Neuronal stem cell (in vitro differentiated cells): ENCODE data around the gene SUPV3L1.
A peak's percentile ranks its signal among the peaks of the same experiment; 100 is the strongest.
"Not testable (repeated sequence)": the region's sequence is repeated elsewhere in the genome, so short reads cannot be mapped to it uniquely, and the experiment has no call there.

Experiments
- DNase-seq: peaks from one replicate; pipeline ENCODE4 v3.0.0-alpha.2; 2013; ENCODE audit warnings: low spot score
- H2AFZ ChIP-seq: one replicate; pipeline ENCODE4 v1.6.1; 2013; ENCODE audit warnings: mild to moderate bottlenecking, low read length, inconsistent platforms
- H2AK5ac ChIP-seq: 2 replicates; pipeline ENCODE4 v1.6.1; 2013; ENCODE audit warnings: low read depth, mild to moderate bottlenecking, inconsistent platforms, low read length, moderate library complexity, mixed read lengths
- H2BK120ac ChIP-seq: 2 replicates; pipeline ENCODE4 v1.6.1; 2013; ENCODE audit warnings: low read depth, mild to moderate bottlenecking, inconsistent platforms, low read length, moderate library complexity, mixed read lengths
- H2BK12ac ChIP-seq: one replicate; pipeline ENCODE4 v1.6.1; 2013; ENCODE audit warnings: low read length, inconsistent platforms
- H2BK15ac ChIP-seq: 2 replicates; pipeline ENCODE4 v1.6.1; 2013; ENCODE audit warnings: mild to moderate bottlenecking, low read length, inconsistent platforms, mixed read lengths
- H2BK5ac ChIP-seq: one replicate; pipeline ENCODE4 v1.6.1; 2013; ENCODE audit warnings: inconsistent platforms, mild to moderate bottlenecking, low read length, moderate library complexity
- H3K14ac ChIP-seq: one replicate; pipeline ENCODE4 v1.6.1; 2013; ENCODE audit warnings: low read length, inconsistent platforms
- H3K18ac ChIP-seq: 2 replicates; pipeline ENCODE4 v1.6.1; 2013; ENCODE audit warnings: low read length, inconsistent platforms
- H3K23ac ChIP-seq: 2 replicates; pipeline ENCODE4 v1.6.1; 2013; ENCODE audit warnings: low read depth, mild to moderate bottlenecking, mixed read lengths, low read length, inconsistent platforms; ENCODE audit not compliant: poor library complexity
- H3K27ac ChIP-seq: replicated peaks from 3 replicates; pipeline ENCODE4 v1.5.1; 2013; ENCODE audit warnings: low read length, inconsistent platforms
- H3K27me3 ChIP-seq, 3 experiments: 2 replicates each; pipeline ENCODE4 v1.6.1; 2013; ENCODE audit warnings: low read length in 3 of 3, mild to moderate bottlenecking in 2 of 3, inconsistent platforms in 1 of 3, low read depth in 1 of 3, mixed read lengths in 1 of 3, moderate library complexity in 1 of 3; ENCODE audit not compliant: control insufficient read depth in 3 of 3, insufficient read depth in 3 of 3
- H3K36me3 ChIP-seq, 2 donors: replicated peaks in 1 of 2; 2 replicates each; pipeline ENCODE4 v1.6.1; 2013; ENCODE audit warnings: low read length in 2 of 2; ENCODE audit not compliant: control insufficient read depth in 2 of 2, insufficient read depth in 2 of 2
- H3K4ac ChIP-seq: 2 replicates; pipeline ENCODE4 v1.6.1; 2013; ENCODE audit warnings: inconsistent platforms, mild to moderate bottlenecking, low read length, moderate library complexity
- H3K4me1 ChIP-seq, 2 donors: 1 replicate in 1 of 2; 2 replicates in 1 of 2; pipeline ENCODE4 v1.6.1; 2013; ENCODE audit warnings: low read length in 2 of 2, low read depth in 1 of 2; ENCODE audit not compliant: control insufficient read depth in 2 of 2, insufficient read depth in 1 of 2
- H3K4me2 ChIP-seq: one replicate; pipeline ENCODE4 v1.6.1; 2013; ENCODE audit warnings: mild to moderate bottlenecking, low read length, inconsistent platforms; ENCODE audit not compliant: insufficient read depth, poor library complexity, severe bottlenecking
- H3K4me3 ChIP-seq, 2 donors: 2 replicates each; pipeline ENCODE4 v1.5.1; 2013; ENCODE audit warnings: low read length in 2 of 2, mild to moderate bottlenecking in 2 of 2, inconsistent platforms in 1 of 2, moderate library complexity in 1 of 2
- H3K79me1 ChIP-seq: one replicate; pipeline ENCODE4 v1.6.1; 2013; ENCODE audit warnings: low read depth, mild to moderate bottlenecking, inconsistent platforms, low read length, moderate library complexity
- H3K9ac ChIP-seq: one replicate; pipeline ENCODE4 v1.6.1; 2013; ENCODE audit warnings: mild to moderate bottlenecking, low read depth, low read length, inconsistent platforms; ENCODE audit not compliant: poor library complexity
- H3K9me3 ChIP-seq, 2 donors: replicated peaks in 1 of 2; 2 replicates each; pipeline versions ENCODE3 to v1.6.1; 2013; ENCODE audit warnings: low read length in 2 of 2, mild to moderate bottlenecking in 2 of 2, inconsistent platforms in 1 of 2, low read depth in 1 of 2, mixed read lengths in 1 of 2, moderate library complexity in 1 of 2; ENCODE audit not compliant: control insufficient read depth in 2 of 2, insufficient read depth in 1 of 2
- H4K8ac ChIP-seq: one replicate; pipeline ENCODE4 v1.6.1; 2013; ENCODE audit warnings: low read depth, mild to moderate bottlenecking, inconsistent platforms, low read length, moderate library complexity
- H4K91ac ChIP-seq: one replicate; pipeline ENCODE4 v1.6.1; 2013; ENCODE audit warnings: low read length, low read depth, mild to moderate bottlenecking, inconsistent platforms; ENCODE audit not compliant: poor library complexity
- WGBS, 2 donors: extraction: QIAGEN DNeasy Blood & Tissue Kit; methylation state at CpG; one replicate each; pipeline ENCODE4 v1.1.7; 2013; ENCODE audit warnings: missing lambda C conversion rate in 2 of 2, mixed read lengths in 1 of 2; ENCODE audit not compliant: insufficient read length in 2 of 2, insufficient replicate concordance in 1 of 2; ENCODE audit errors: extremely low coverage in 2 of 2; 5-methylcytosine and 5-hydroxymethylcytosine counted together

The SUPV3L1 gene

DNA sequence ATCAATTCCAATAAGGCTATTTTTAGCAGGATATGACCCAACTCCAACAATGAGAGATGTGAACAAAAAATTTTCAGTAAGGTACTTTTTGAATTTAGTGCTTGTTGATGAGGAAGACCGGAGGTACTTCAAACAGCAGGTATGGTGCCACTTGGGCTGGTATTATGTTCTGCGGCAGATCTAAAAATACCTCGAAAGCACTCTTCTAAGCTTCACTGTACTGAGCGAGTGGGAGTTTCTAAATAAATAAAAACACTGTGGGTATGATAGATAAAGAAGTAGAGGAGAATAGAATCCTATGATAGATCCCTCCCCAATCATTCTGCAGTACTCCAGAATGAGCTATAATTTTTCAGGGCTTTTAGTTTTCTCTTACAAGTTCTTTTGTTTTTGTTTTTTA is 11.5 kb upstream of the SUPV3L1 start:
- H2BK120ac ChIP-seq, result no peak overlapping the region
- H3K27me3 ChIP-seq, result no peaks in the 10 kb centered on the region
- H3K4me3 ChIP-seq, result no peak overlapping the region
- peaks cover 5 to 87% of the 10 kb centered on the region in 2 donors for H3K36me3 ChIP-seq
- H3K4me2 ChIP-seq, result no peak overlapping the region
- no peak overlapping the region for H2AK5ac ChIP-seq
- H2BK12ac ChIP-seq, result no peak overlapping the region
- no peak overlapping the region for H4K91ac ChIP-seq
- no peak for DNase-seq
- H3K9me3 ChIP-seq, result no peaks in the 10 kb centered on the region
- no peak overlapping the region for H2BK5ac ChIP-seq
- no peak overlapping the region for H2AFZ ChIP-seq
- H2BK15ac ChIP-seq, result no peak overlapping the region
- no peaks in the 10 kb centered on the region for H3K79me1 ChIP-seq
- no peaks in the 10 kb centered on the region for H3K4me1 ChIP-seq
- H3K4ac ChIP-seq, result no peak overlapping the region
- H3K18ac ChIP-seq, result no peak overlapping the region
- H3K23ac ChIP-seq, result no peak overlapping the region
- WGBS, 2 donors, result no CpG with 5 or more reads among the region's 4 CpGs
- H4K8ac ChIP-seq, result no peak overlapping the region
- no peak overlapping the region for H3K14ac ChIP-seq
- H3K9ac ChIP-seq, result no peak overlapping the region
- no peak overlapping the region for H3K27ac ChIP-seq

DNA sequence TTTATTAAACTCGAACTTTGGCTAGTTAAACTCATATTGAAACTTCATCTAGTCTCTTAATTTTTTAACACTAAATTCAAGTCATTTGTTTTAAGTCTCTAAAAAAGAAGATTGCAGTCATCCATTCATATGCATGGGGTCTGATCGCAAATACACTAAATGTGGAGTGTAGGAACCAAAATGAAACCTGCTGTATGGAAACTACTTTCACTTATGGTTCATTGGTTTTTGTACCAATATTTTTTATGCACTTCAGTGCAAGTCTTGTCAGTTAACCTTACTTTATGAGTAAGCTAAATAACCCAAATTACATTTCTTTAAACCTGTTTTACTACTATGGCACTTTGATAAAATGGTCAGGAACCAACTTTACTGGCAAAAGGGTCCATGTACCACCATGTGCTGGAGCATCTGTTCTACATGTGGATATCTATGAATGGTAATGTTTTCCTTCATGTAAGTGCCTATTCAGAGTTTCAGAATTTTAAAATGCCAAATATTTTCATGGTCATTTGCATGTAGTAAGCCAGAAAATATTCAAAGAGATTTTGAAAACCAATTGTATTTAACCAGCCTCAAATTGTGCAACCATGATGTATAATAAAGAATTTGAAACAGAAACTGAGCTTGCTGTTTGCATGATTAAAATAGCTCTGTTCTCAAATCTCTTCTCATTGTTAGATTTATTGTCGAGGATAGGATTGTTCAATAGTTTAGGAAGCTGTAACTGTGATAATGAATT is 7.6 kb upstream of the SUPV3L1 start:
- no peak overlapping the region for H3K9ac ChIP-seq
- H3K79me1 ChIP-seq, result no peaks in the 10 kb centered on the region
- H3K18ac ChIP-seq, result no peak overlapping the region
- no peak overlapping the region for H3K23ac ChIP-seq
- H3K4ac ChIP-seq, result no peak overlapping the region
- no peak overlapping the region for H2AK5ac ChIP-seq
- no peak overlapping the region for H2BK15ac ChIP-seq
- H4K91ac ChIP-seq, result no peak overlapping the region
- no peak overlapping the region for H3K14ac ChIP-seq
- no peak overlapping the region for H2AFZ ChIP-seq
- peaks cover 2 to 59% of the 10 kb centered on the region in 2 donors for H3K36me3 ChIP-seq
- no peak overlapping the region for H3K27ac ChIP-seq
- no peak overlapping the region for H3K4me2 ChIP-seq
- WGBS, 2 donors, result no CpG with 5 or more reads among the region's 3 CpGs
- no peak overlapping the region for H3K4me3 ChIP-seq
- H3K9me3 ChIP-seq, result no peaks in the 10 kb centered on the region
- no peak overlapping the region for H4K8ac ChIP-seq
- no peak overlapping the region for H2BK12ac ChIP-seq
- H2BK120ac ChIP-seq, result no peak overlapping the region
- H3K4me1 ChIP-seq, result no peaks in the 10 kb centered on the region
- no peak overlapping the region for H2BK5ac ChIP-seq
- H3K27me3 ChIP-seq, result no peaks in the 10 kb centered on the region
- no peak for DNase-seq

DNA sequence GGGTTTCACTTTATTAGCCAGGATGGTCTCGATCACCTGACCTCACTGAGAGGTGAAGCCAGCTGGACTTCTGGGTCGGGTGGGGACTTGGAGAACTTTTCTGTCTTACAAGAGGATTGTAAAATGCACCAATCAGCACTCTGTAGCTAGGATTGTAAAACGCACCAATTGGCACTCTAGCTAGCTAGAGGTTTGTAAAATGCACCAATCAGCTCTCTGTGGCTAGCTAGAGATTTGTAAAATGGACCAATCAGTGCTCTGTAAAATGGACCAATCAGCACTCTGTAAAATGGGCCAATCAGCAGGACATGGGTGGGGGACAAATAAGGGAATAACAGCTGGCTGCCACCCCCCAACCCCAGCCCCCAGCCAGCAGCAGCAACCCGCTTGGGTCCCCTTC is 4.7 kb upstream of the SUPV3L1 start:
- not testable (repeated sequence) for H3K79me1 ChIP-seq, H3K4me1 ChIP-seq, H3K27ac ChIP-seq, H2BK15ac ChIP-seq, H3K4me2 ChIP-seq, H4K8ac ChIP-seq, H2BK12ac ChIP-seq, H3K14ac ChIP-seq, H2AK5ac ChIP-seq, H4K91ac ChIP-seq, H2BK120ac ChIP-seq, H3K9ac ChIP-seq, H3K4me3 ChIP-seq, H3K27me3 ChIP-seq, H2AFZ ChIP-seq, H3K4ac ChIP-seq, H2BK5ac ChIP-seq, H3K9me3 ChIP-seq, DNase-seq, H3K23ac ChIP-seq, H3K18ac ChIP-seq
- H3K36me3 ChIP-seq, result peaks cover 2 to 33% of the 10 kb centered on the region in 2 donors
- no CpG with 5 or more reads among the region's 4 CpGs for WGBS, 2 donors

DNA sequence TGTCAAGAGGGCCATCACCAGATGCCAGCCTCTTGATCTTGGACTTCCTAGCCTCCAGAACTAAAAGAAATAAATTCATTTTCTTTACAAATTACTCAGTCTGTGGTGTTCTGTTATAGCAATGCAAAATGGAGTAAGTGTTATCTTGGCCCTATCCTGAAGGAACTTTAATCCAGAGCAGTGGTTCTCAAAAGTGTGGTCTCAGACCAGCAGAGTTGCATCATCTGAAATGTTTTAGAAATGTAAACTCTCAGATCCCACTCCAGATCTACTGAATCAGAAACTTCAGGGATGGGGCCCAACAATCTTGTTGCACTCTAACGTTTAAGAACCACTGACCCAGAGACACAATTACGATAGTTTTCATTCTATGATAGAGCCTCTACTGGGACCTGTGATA is 3.2 kb upstream of the SUPV3L1 start:
- Histone ChIP-seq H3K4ac (no peak overlapping the region), H2BK120ac (no peak overlapping the region), H2BK12ac (no peak overlapping the region), H3K9me3 (no peaks in the 10 kb centered on the region), H3K4me1 (peaks cover 4 to 8% of the 10 kb centered on the region in 2 donors), H3K18ac (no peak overlapping the region), H3K27me3 (no peaks in the 10 kb centered on the region), H4K91ac (no peak overlapping the region), H2BK5ac (no peak overlapping the region), H3K4me3 (no peak overlapping the region), H2AFZ (peak overlapping the region; percentile 13), H3K27ac (no peak overlapping the region), H3K9ac (no peak overlapping the region), H3K4me2 (no peak overlapping the region), H3K79me1 (peaks cover 8% of the 10 kb centered on the region), H2AK5ac (no peak overlapping the region), H4K8ac (no peak overlapping the region), H2BK15ac (no peak overlapping the region), H3K23ac (no peak overlapping the region), H3K14ac (no peak overlapping the region), H3K36me3 (peaks cover 0 to 18% of the 10 kb centered on the region in 2 donors)
- no peak for DNase-seq
- WGBS, 2 donors, result no CpG with 5 or more reads among the region's 2 CpGs
